ENCODE data around the gene GULP1.
"Not testable (repeated sequence)": the region's sequence is repeated elsewhere in the genome, so short reads cannot be mapped to it uniquely, and the experiment has no call there.

The GULP1 gene

GRCh38 chr2:188601391-188601790, 309.7 kb downstream of the GULP1 start:
- TF ChIP-seq CTCF (IDR thresholded peaks at IDR 0.05; ENCODE audit: insufficient read depth, missing control alignments) = no peak
- DNase-seq (ENCODE audit: insufficient read length, low spot score) (no peak), FAIRE-seq (no peak)

- TF ChIP-seq CTCF (IDR thresholded peaks at IDR 0.05; ENCODE audit: insufficient read depth, missing control alignments) = no peak
- FAIRE-seq (no peak), DNase-seq (ENCODE audit: insufficient read length, low spot score) (no peak)
These were observed 310.3 kb downstream of the GULP1 start for GRCh38 chr2:188601927-188602326.

- FAIRE-seq (no peak), DNase-seq (ENCODE audit: insufficient read length, low spot score) (no peak)
- TF ChIP-seq CTCF (IDR thresholded peaks at IDR 0.05; ENCODE audit: insufficient read depth, missing control alignments) = no peak
These were observed 312.9 kb downstream of the GULP1 start for GRCh38 chr2:188604579-188604978.

GRCh38 chr2:188605609-188606584, 314.2 kb downstream of the GULP1 start:
- FAIRE-seq; DNase-seq (ENCODE audit: insufficient read length, low spot score): not testable (repeated sequence)

GRCh38 chr2:188606596-188606995, 314.9 kb downstream of the GULP1 start:
- not testable (repeated sequence) for DNase-seq (ENCODE audit: insufficient read length, low spot score); FAIRE-seq

- no peak for TF ChIP-seq CTCF (IDR thresholded peaks at IDR 0.05; ENCODE audit: insufficient read depth, missing control alignments)
- FAIRE-seq (no peak), DNase-seq (ENCODE audit: insufficient read length, low spot score) (no peak)
These were observed 315.8 kb downstream of the GULP1 start for GRCh38 chr2:188607501-188607900.

- DNase-seq (ENCODE audit: insufficient read length, low spot score) = no peak
- FAIRE-seq = no peak
- no peak for TF ChIP-seq CTCF (IDR thresholded peaks at IDR 0.05; ENCODE audit: insufficient read depth, missing control alignments)
These were observed 317.8 kb downstream of the GULP1 start for GRCh38 chr2:188609321-188610049.

- FAIRE-seq (no peak), DNase-seq (ENCODE audit: insufficient read length, low spot score) (no peak)
- no peak for TF ChIP-seq CTCF (IDR thresholded peaks at IDR 0.05; ENCODE audit: insufficient read depth, missing control alignments)
These were observed 318.4 kb downstream of the GULP1 start for GRCh38 chr2:188610050-188610444.

Data from D721Med (cell line).